ENCODE data around the gene PLEKHH2. TPM values are rescaled to one million over a fixed set of nuclear protein-coding genes. Genes with fewer than 3 reads are reported as not detected.

Gene PLEKHH2
- total and polyA plus RNA-seq, 2 of the 13 experiments (the other 11 are each of a cell fraction or from before 2014, with no cell fraction given) = 1.1 to 3.0 TPM

DNA sequence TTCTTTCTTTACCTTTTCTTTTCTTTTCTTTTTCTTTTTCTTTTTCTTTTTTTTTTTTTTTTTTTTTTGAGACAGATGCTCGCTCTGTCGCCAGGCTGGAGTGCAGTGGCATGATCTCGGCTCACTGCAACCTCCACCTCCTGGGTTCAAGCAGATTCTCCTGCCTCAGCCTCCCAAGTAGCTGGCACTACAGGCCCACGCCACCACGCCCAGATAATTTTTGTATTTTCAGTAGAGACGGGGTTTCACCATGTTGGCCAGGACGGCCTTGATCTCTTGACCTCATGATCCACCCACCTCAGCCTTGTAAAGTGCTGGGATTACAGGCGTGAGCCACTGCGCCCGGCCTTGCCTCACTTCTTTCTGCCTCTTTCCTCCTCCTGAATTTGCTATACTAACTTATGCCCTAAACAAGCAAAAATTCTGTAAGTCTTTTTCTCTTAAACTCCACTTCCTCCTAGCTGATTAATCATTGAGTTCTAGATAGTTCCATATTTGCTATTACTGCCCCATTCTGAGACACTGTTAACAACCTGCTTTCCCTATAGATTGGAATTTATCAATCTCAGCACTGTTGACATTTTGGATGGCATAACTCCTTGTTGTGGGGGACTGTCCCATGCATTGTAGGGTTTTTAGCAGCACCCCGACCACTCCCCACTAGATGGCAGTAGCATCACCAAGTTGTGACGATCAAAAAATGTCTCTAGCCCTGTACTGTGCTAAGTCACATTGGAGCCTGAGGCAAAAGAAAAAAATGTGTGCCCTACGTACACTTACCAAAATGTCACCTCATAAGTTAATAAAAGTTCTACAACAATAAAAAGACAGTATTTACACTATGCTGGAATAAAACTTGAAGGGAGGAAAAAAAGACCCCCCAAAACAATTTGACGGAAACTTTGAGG, 24.8 kb upstream of the PLEKHH2 start (continued):
- TF ChIP-seq, protein P1, sequence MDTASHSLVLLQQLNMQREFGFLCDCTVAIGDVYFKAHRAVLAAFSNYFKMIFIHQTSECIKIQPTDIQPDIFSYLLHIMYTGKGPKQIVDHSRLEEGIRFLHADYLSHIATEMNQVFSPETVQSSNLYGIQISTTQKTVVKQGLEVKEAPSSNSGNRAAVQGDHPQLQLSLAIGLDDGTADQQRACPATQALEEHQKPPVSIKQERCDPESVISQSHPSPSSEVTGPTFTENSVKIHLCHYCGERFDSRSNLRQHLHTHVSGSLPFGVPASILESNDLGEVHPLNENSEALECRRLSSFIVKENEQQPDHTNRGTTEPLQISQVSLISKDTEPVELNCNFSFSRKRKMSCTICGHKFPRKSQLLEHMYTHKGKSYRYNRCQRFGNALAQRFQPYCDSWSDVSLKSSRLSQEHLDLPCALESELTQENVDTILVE (CRISPR knock-in tag; IDR thresholded peaks at IDR 0.05) = 0 out of 2 replicates have a peak, but pooled peaks have one; percentile 16
- TF ChIP-seq ZNF17 (CRISPR knock-in tag; IDR thresholded peaks at IDR 0.05) (no peak), ZSCAN29 (CRISPR knock-in tag; conservative IDR thresholded peaks at IDR 0.05) (0 out of 2 replicates have a peak, but pooled peaks have one; percentile 52), NFIB (CRISPR knock-in tag; IDR thresholded peaks at IDR 0.05; ENCODE audit: borderline replicate concordance) (no peak), ZNF713 (CRISPR knock-in tag; IDR thresholded peaks at IDR 0.05) (no peak), JUND (CRISPR knock-in tag; IDR thresholded peaks at IDR 0.05) (no peak), CREM (IDR thresholded peaks at IDR 0.05) (peak; percentile 12; the same call in 1 of the 2 replicates), CREM (CRISPR knock-in tag; IDR thresholded peaks at IDR 0.05) (no peak), ZMYM2 (CRISPR knock-in tag; IDR thresholded peaks at IDR 0.05) (no peak), PATZ1 (CRISPR knock-in tag; IDR thresholded peaks at IDR 0.05) (0 out of 2 replicates have a peak, but pooled peaks have one; percentile 45), FOSL2 (CRISPR knock-in tag; IDR thresholded peaks at IDR 0.05) (no peak), ZNF496 (CRISPR knock-in tag; IDR thresholded peaks at IDR 0.05; ENCODE audit: insufficient replicate concordance) (no peak), ZNF207 (IDR thresholded peaks at IDR 0.05; ENCODE audit: borderline replicate concordance) (no peak), ZFP82 (CRISPR knock-in tag; IDR thresholded peaks at IDR 0.05; ENCODE audit: borderline replicate concordance) (0 out of 2 replicates have a peak, but pooled peaks have one; percentile 60), ARNTL (CRISPR knock-in tag; IDR thresholded peaks at IDR 0.05) (no peak), AGO2 (optimal IDR thresholded peaks at IDR 0.05; ENCODE audit: low read depth, low read length) (no peak), IKZF4 (CRISPR knock-in tag; IDR thresholded peaks at IDR 0.05; ENCODE audit: borderline replicate concordance, low read depth, not compliant biosample characterization) (no peak), ZSCAN31 (CRISPR knock-in tag; IDR thresholded peaks at IDR 0.05; ENCODE audit: low read depth) (no peak), ZNF788 (CRISPR knock-in tag; IDR thresholded peaks at IDR 0.05; ENCODE audit: borderline replicate concordance) (0 out of 2 replicates have a peak, but pooled peaks have one; percentile 32), CHD4 (IDR thresholded peaks at IDR 0.05; ENCODE audit: borderline replicate concordance, low read length) (peak; percentile 76; the same call in 1 of the 2 replicates), ZNF354B (CRISPR knock-in tag; IDR thresholded peaks at IDR 0.05) (no peak), NONO (IDR thresholded peaks at IDR 0.05) (no peak), NONO (CRISPR knock-in tag; conservative IDR thresholded peaks at IDR 0.05) (no peak), SP4 (CRISPR knock-in tag; IDR thresholded peaks at IDR 0.05) (no peak), MATR3 (CRISPR knock-in tag; IDR thresholded peaks at IDR 0.05) (no peak), PRMT3 (CRISPR knock-in tag; IDR thresholded peaks at IDR 0.05; ENCODE audit: borderline replicate concordance, low read depth) (no peak), LCORL (IDR thresholded peaks at IDR 0.05) (no peak), LCORL (CRISPR knock-in tag; IDR thresholded peaks at IDR 0.05) (0 out of 2 replicates have a peak, but pooled peaks have one; percentile 65), NCOA2 (CRISPR knock-in tag; IDR thresholded peaks at IDR 0.05) (peak; percentile 46; the same call in 1 of the 2 replicates)
